ENCODE results near the gene YIPF2. TPM values are rescaled to one million over a fixed set of nuclear protein-coding genes. Genes with fewer than 3 reads are reported as not detected.

YIPF2 gene
- total RNA-seq, 1 experiment from 2014 or later = 126 TPM

- no peak overlapping the region for H3K4me2 ChIP-seq (ENCODE audit: low read length)
- no peak overlapping the region for H3K27ac ChIP-seq (ENCODE audit: low read length)
- BruUV-seq (replicated peaks) = no TSS peak
- H2AFZ ChIP-seq (ENCODE audit: low read length) = no peak overlapping the region
- ChIA-PET CTCF (no interaction called here), POLR2A (ENCODE audit: unreplicated experiment) (no interaction called here)
- H3K4me3 ChIP-seq (ENCODE audit: low read length) = no peak overlapping the region
- H3K27me3 ChIP-seq (ENCODE audit: low read length) = no peaks in the 10 kb centered on the region
- DNase-seq = no peak
- no peak overlapping the region for H3K9ac ChIP-seq (ENCODE audit: low read length)
- H3K4me1 ChIP-seq (ENCODE audit: insufficient read depth, low read length) = peaks cover 7% of the 10 kb centered on the region; the same call in 1 of the 2 replicates
- no peaks in the 10 kb centered on the region for H3K36me3 ChIP-seq (ENCODE audit: low read depth, low read length)
- H3K9me2 ChIP-seq (replicated peaks; ENCODE audit: low read length) = no peaks in the 10 kb centered on the region
- intact Hi-C loops (cut with micrococcal nuclease) = no loop called here
- no peak for ATAC-seq
- no peak for TF ChIP-seq EZH2 (IDR thresholded peaks at IDR 0.05; ENCODE audit: low read length, unreplicated experiment)
- no peak for TF ChIP-seq EZH2phosphoT487 (IDR thresholded peaks at IDR 0.05; ENCODE audit: borderline replicate concordance, low read length)
- TF ChIP-seq CTCF (conservative IDR thresholded peaks at IDR 0.05; ENCODE audit: low read depth, low read length) = no peak
- H3K79me2 ChIP-seq (ENCODE audit: low read length) = peaks cover 72% of the 10 kb centered on the region
- no peaks in the 10 kb centered on the region for H3K9me3 ChIP-seq (ENCODE audit: low read length)
- no peaks in the 10 kb centered on the region for H3F3A ChIP-seq (ENCODE audit: low read length, unreplicated experiment)
- H4K20me1 ChIP-seq (ENCODE audit: low read length) = no peaks in the 10 kb centered on the region
Observed at GRCh38 chr19:10888421-10888866, 40.0 kb downstream of the YIPF2 start.

GRCh38 chr19:10887616-10888367 lies 40.6 kb downstream of the YIPF2 start:
- H3K36me3 ChIP-seq (ENCODE audit: low read depth, low read length) = no peaks in the 10 kb centered on the region
- TF ChIP-seq CTCF (conservative IDR thresholded peaks at IDR 0.05; ENCODE audit: low read depth, low read length) = no peak
- no peak for TF ChIP-seq EZH2phosphoT487 (IDR thresholded peaks at IDR 0.05; ENCODE audit: borderline replicate concordance, low read length)
- TF ChIP-seq EZH2 (IDR thresholded peaks at IDR 0.05; ENCODE audit: low read length, unreplicated experiment) = no peak
- H3K4me2 ChIP-seq (ENCODE audit: low read length) = no peak overlapping the region
- H3K9me2 ChIP-seq (replicated peaks; ENCODE audit: low read length) = no peaks in the 10 kb centered on the region
- ATAC-seq (peak; percentile 25; the same call in 1 of the 2 replicates), DNase-seq (no peak)
- peaks cover 78% of the 10 kb centered on the region for H3K79me2 ChIP-seq (ENCODE audit: low read length)
- H3K9ac ChIP-seq (ENCODE audit: low read length) = no peak overlapping the region
- no peaks in the 10 kb centered on the region for H3K27me3 ChIP-seq (ENCODE audit: low read length)
- H3K27ac ChIP-seq (ENCODE audit: low read length) = no peak overlapping the region
- no TSS peak for BruUV-seq (replicated peaks)
- no peaks in the 10 kb centered on the region for H4K20me1 ChIP-seq (ENCODE audit: low read length)
- intact Hi-C loops (cut with micrococcal nuclease) = no loop called here
- no peak overlapping the region for H3K4me3 ChIP-seq (ENCODE audit: low read length)
- ChIA-PET CTCF (no interaction called here), POLR2A (ENCODE audit: unreplicated experiment) (no interaction called here)
- H2AFZ ChIP-seq (ENCODE audit: low read length) = no peak overlapping the region
- peaks cover 7% of the 10 kb centered on the region; the same call in 1 of the 2 replicates for H3K4me1 ChIP-seq (ENCODE audit: insufficient read depth, low read length)
- H3K9me3 ChIP-seq (ENCODE audit: low read length) = no peaks in the 10 kb centered on the region
- no peaks in the 10 kb centered on the region for H3F3A ChIP-seq (ENCODE audit: low read length, unreplicated experiment)

Measured in PC-3 (cell line).